Ectodermal cell (in vitro differentiated cells): ENCODE results near the gene LENG1.

Source experiments
- H3K27ac ChIP-seq: 2 replicates; pipeline ENCODE4 v1.7.0; 2013; ENCODE audit warnings: mild to moderate bottlenecking, low read depth, low read length; ENCODE audit not compliant: insufficient read depth, poor library complexity, severe bottlenecking
- H3K27me3 ChIP-seq: 2 replicates; pipeline ENCODE4 v1.7.0; 2013; ENCODE audit warnings: mild to moderate bottlenecking, low read length; ENCODE audit not compliant: insufficient read depth, control insufficient read depth, poor library complexity, severe bottlenecking
- H3K36me3 ChIP-seq: one replicate; pipeline ENCODE4 v1.7.0; 2013; ENCODE audit warnings: low read length; ENCODE audit not compliant: control insufficient read depth, insufficient read depth
- H3K4me1 ChIP-seq: one replicate; pipeline ENCODE4 v1.7.0; 2013; ENCODE audit warnings: low read length; ENCODE audit not compliant: control insufficient read depth, insufficient read depth
- H3K4me3 ChIP-seq: 2 replicates; pipeline ENCODE4 v1.7.0; 2013; ENCODE audit warnings: low read depth, low read length, control low read depth; ENCODE audit not compliant: insufficient read depth
- H3K9me3 ChIP-seq: 2 replicates; pipeline ENCODE4 v1.7.0; 2013; ENCODE audit warnings: mild to moderate bottlenecking, low read length, moderate library complexity; ENCODE audit not compliant: control insufficient read depth
- WGBS, 2 experiments: methylation state at CpG; one replicate each; pipeline ENCODE4 v1.1.7; 2013; ENCODE audit warnings: missing lambda C conversion rate in 2 of 2; 5-methylcytosine and 5-hydroxymethylcytosine counted together

LENG1 gene

GRCh38 chr19:54142166-54142780 lies 17.2 kb downstream of the LENG1 start:
- Histone ChIP-seq H3K36me3 (peaks cover 44% of the 10 kb centered on the region), H3K27ac (no peak overlapping the region)
- 78 to 88% methylated on average over 7 of the region's 7 CpGs for WGBS, 2 experiments

GRCh38 chr19:54141356-54141755 lies 18.2 kb downstream of the LENG1 start:
- no peak overlapping the region for H3K27ac ChIP-seq
- H3K27me3 ChIP-seq: peaks cover 1% of the 10 kb centered on the region
- WGBS, 2 experiments: 93% methylated on average over 3 of the region's 3 CpGs
- no peak overlapping the region for H3K4me3 ChIP-seq
- H3K36me3 ChIP-seq: peaks cover 35% of the 10 kb centered on the region
- no peaks in the 10 kb centered on the region for H3K9me3 ChIP-seq
- H3K4me1 ChIP-seq: peaks cover 15% of the 10 kb centered on the region

More at GRCh38 chr19:54142166-54142780, 17.2 kb downstream of the LENG1 start:
- H3K27me3 ChIP-seq: no peaks in the 10 kb centered on the region
- H3K9me3 ChIP-seq: no peaks in the 10 kb centered on the region
- H3K4me3 ChIP-seq: no peak overlapping the region
- H3K4me1 ChIP-seq: peaks cover 15% of the 10 kb centered on the region

GRCh38 chr19:54138489-54139256 lies 20.8 kb downstream of the LENG1 start:
- Histone ChIP-seq H3K4me3 (peak overlapping the region; percentile 84), H3K27ac (no peak overlapping the region), H3K4me1 (peaks cover 19% of the 10 kb centered on the region), H3K27me3 (peaks cover 10% of the 10 kb centered on the region), H3K9me3 (peaks cover 1% of the 10 kb centered on the region), H3K36me3 (peaks cover 10% of the 10 kb centered on the region)
- 33 to 36% methylated on average over 31 of the region's 31 CpGs for WGBS, 2 experiments

GRCh38 chr19:54137699-54138488 lies 21.6 kb downstream of the LENG1 start, which contains the start of gene CNOT3:
CNOT3 (plus strand) TSS chr19:54137762; CDS start chr19:54142979, 5,217 bp downstream.
- H3K27me3 ChIP-seq: peaks cover 10% of the 10 kb centered on the region
- H3K9me3 ChIP-seq: peaks cover 2% of the 10 kb centered on the region
- H3K27ac ChIP-seq: peak within 1 kb of the TSS; percentile 93
- H3K4me1 ChIP-seq: peaks cover 19% of the 10 kb centered on the region
- H3K36me3 ChIP-seq: peaks cover 4% of the 10 kb centered on the region
- H3K4me3 ChIP-seq: peak within 1 kb of the TSS; percentile 84
- WGBS, 2 experiments: 0% methylated on average over 103 of the region's 103 CpGs

GRCh38 chr19:54136864-54137698 lies 22.4 kb downstream of the LENG1 start:
- Histone ChIP-seq H3K4me3 (peak overlapping the region; percentile 84), H3K9me3 (peaks cover 2% of the 10 kb centered on the region), H3K36me3 (peaks cover under 1% of the 10 kb centered on the region), H3K4me1 (peaks cover 19% of the 10 kb centered on the region), H3K27ac (peak overlapping the region; percentile 93), H3K27me3 (peaks cover 10% of the 10 kb centered on the region)
- WGBS, 2 experiments: 0% methylated on average over 46 of the region's 46 CpGs

GRCh38 chr19:54136086-54136863 lies 23.2 kb downstream of the LENG1 start:
- Histone ChIP-seq H3K9me3 (peaks cover 2% of the 10 kb centered on the region), H3K4me3 (peak overlapping the region; percentile 51), H3K36me3 (peaks cover 5% of the 10 kb centered on the region), H3K4me1 (peaks cover 19% of the 10 kb centered on the region), H3K27me3 (peaks cover 10% of the 10 kb centered on the region), H3K27ac (no peak overlapping the region)
- 3% methylated on average over 30 of the region's 30 CpGs for WGBS, 2 experiments

- peaks cover 10% of the 10 kb centered on the region for H3K27me3 ChIP-seq
- H3K4me1 ChIP-seq: peaks cover 9% of the 10 kb centered on the region
- H3K4me3 ChIP-seq: no peak overlapping the region
- no peak overlapping the region for H3K27ac ChIP-seq
- 52 to 66% methylated on average over 2 of the region's 2 CpGs for WGBS, 2 experiments
- H3K9me3 ChIP-seq: peaks cover 2% of the 10 kb centered on the region
- H3K36me3 ChIP-seq: peaks cover 14% of the 10 kb centered on the region
Observed at GRCh38 chr19:54133957-54134590, 25.4 kb downstream of the LENG1 start.

- Histone ChIP-seq H3K36me3 (peaks cover 14% of the 10 kb centered on the region), H3K4me3 (no peak overlapping the region), H3K4me1 (peaks cover 5% of the 10 kb centered on the region), H3K27ac (no peak overlapping the region), H3K9me3 (peaks cover 2% of the 10 kb centered on the region), H3K27me3 (peaks cover 10% of the 10 kb centered on the region)
- WGBS, 2 experiments: 89 to 91% methylated on average over 10 of the region's 10 CpGs
Observed at GRCh38 chr19:54133312-54133956, 26.1 kb downstream of the LENG1 start.
